Measurements from ENCODE around the gene FBXO39.

The FBXO39 gene

DNA sequence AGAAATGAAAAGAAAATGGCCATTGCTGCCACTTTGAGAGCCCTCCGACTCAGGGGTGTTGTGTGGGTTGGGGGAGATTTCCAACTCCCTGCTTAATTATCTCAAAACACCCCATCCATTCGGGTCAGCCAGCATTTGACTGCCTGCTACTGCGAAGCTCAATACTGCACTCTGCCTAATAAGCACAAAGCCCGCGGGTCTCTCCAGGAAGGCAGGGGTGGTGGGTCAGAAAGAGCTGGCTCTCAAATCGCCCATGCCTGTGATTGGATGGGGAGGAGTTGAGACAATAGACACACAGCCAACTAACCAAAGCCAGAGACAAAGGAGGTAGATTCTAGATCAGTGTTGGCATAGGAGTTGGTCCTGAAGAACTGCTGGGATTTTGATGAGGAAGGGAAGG lies 22.5 kb upstream of the FBXO39 start:
- DNase-seq (ENCODE audit: extremely low read depth, low read depth): no peak
- TF ChIP-seq, protein P1, sequence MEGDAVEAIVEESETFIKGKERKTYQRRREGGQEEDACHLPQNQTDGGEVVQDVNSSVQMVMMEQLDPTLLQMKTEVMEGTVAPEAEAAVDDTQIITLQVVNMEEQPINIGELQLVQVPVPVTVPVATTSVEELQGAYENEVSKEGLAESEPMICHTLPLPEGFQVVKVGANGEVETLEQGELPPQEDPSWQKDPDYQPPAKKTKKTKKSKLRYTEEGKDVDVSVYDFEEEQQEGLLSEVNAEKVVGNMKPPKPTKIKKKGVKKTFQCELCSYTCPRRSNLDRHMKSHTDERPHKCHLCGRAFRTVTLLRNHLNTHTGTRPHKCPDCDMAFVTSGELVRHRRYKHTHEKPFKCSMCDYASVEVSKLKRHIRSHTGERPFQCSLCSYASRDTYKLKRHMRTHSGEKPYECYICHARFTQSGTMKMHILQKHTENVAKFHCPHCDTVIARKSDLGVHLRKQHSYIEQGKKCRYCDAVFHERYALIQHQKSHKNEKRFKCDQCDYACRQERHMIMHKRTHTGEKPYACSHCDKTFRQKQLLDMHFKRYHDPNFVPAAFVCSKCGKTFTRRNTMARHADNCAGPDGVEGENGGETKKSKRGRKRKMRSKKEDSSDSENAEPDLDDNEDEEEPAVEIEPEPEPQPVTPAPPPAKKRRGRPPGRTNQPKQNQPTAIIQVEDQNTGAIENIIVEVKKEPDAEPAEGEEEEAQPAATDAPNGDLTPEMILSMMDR (IDR thresholded peaks at IDR 0.05; ENCODE audit: low read depth, low read length): no peak

DNA sequence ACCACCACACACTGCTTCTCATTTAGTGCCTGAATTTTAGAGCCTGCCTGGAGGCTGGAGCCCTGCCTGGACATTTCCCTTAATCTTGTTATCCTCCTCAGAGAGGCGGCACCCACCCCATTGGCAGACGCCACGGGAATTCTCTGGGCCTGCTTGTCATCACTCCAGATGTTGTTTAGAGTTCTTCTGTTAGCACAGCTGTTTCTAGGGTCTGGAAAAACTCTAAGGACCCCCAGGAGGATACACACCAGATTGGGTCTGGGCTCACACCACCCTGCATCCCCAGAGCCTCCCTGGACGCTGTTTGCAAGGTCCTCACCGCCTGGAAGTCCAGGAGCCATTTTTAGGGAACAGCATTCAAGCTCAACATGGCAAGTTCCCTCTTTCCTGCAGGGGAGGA lies 20.7 kb upstream of the FBXO39 start:
- DNase-seq (ENCODE audit: extremely low read depth, low read depth): peak; percentile 31
- TF ChIP-seq, protein P1 (IDR thresholded peaks at IDR 0.05; ENCODE audit: low read depth, low read length): no peak

DNA sequence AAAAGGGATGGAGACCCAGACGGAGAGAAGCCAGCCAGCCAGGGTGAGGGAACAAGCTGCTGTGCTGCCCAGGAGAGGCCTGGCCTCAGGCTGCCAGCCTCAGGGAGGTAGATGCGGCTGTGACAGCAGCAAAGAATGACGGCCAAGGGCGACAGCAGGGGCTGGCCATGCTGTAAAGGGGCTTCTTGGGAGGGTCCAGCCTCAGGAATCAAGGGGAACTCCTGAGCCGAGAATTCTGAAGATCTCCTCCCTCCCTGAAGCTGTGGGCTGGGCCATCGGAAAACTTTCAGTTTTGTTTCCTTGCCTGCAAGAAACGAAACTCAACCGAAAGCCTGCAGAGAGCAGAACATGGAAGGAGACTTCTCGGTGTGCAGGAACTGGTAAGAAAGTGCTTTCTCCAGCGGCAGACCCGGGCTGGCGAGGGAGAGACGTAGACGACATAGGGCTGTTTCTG lies 20.3 kb upstream of the FBXO39 start, which contains the start of gene XAF1:
TSS of gene XAF1 (plus strand) at position 316 of the 454 bp plus-strand sequence. CDS start at position 349, 33 bp downstream.
- peak; percentile 34 for DNase-seq (ENCODE audit: extremely low read depth, low read depth)
- TF ChIP-seq, protein P1 (IDR thresholded peaks at IDR 0.05; ENCODE audit: low read depth, low read length): no peak

DNA sequence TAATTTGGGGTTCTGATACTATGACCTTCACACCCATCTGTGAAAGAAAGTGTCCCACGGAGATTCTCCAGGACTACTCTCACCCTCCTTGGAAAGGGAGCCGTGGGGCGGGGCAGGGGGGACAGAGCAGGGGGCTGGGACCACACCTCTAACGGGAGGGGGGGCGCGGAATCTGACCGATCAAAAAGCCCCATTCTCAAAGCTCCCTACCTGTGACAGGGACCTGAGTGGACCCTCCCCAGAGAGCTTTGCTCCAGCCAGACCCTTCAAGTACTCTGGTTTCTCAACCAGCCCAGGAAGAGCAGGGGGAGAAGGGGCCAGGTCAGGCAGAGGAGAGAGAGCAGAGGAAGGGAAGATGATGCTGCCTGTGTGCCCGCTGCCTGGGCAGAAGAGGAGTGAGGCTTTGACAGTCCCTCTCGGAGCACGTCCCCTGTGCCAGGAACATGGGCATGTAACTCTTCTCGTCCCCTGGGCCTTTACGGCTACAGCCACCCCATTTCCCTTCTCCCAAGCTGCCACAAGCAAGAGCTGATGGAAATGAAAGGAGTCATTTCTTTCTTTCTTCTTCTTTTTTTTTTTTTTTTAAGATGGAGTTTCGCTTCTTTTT lies 19.5 kb upstream of the FBXO39 start:
- no peak for DNase-seq (ENCODE audit: extremely low read depth, low read depth)
- TF ChIP-seq, protein P1 (IDR thresholded peaks at IDR 0.05; ENCODE audit: low read depth, low read length): no peak

DNA sequence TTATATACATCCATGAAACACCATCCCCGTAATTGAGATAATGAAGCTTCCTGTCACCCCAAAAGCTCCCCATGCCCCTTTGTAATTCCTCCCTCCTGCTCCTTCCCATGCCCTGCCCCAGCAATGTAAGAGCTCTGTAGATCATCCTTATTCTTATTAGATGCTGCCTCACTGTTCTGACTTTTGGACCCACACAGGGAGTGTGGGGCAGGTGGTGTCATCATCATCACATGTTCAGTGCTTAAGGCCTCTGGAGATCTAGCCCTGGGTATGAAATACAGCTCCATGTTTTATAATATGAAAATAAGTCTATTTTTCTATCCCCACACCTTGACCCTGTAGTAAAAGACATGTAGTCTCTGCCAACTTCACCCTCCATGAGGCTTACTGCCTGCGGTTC lies 18.3 kb upstream of the FBXO39 start:
- TF ChIP-seq, protein P1 (IDR thresholded peaks at IDR 0.05; ENCODE audit: low read depth, low read length): no peak
- DNase-seq (ENCODE audit: extremely low read depth, low read depth): no peak

DNA sequence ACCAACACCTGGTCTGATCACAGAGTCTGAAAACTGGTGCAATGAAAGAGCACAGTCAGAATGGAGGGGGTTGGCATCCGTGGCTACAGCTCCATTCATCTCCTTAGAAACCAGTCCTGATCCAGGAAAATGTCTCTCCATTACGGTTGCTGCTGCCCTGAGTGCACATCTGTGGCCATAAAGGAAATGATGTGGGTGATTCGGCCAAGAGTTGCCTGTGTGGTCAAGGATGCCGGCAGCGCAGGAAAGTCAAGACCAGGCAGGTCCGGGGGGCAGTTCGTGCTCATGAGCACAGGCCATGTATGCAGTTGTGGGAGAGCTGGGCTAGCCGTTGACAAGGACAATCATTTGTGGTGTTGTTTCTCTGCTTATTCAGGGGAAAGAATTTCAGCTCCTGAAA lies 14.2 kb upstream of the FBXO39 start:
- TF ChIP-seq, protein P1 (IDR thresholded peaks at IDR 0.05; ENCODE audit: low read depth, low read length): no peak
- DNase-seq (ENCODE audit: extremely low read depth, low read depth): no peak

DNA sequence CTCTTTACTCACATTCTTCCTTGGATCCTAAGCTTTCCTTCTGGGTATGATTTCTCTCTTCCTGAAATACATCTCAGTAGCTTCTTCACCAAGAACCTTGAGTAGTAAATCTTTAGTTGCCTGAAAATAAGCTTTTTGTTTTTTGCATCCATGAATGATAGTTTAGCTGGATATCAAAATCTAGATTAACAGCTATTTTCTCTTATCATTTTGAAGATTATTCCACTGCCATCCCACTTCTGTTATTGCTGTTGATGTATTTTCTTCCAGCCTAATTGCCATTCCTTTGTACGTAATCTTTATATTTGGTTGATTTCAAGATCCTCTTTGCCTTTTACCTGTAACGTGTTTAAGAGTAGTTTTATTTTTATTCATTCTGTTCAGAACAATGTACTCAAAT lies 7.6 kb upstream of the FBXO39 start:
- DNase-seq (ENCODE audit: extremely low read depth, low read depth): no peak
- TF ChIP-seq, protein P1 (IDR thresholded peaks at IDR 0.05; ENCODE audit: low read depth, low read length): no peak

Measured in AG09319 (cell line).